ENCODE results near the gene CDC42EP4.

DNA sequence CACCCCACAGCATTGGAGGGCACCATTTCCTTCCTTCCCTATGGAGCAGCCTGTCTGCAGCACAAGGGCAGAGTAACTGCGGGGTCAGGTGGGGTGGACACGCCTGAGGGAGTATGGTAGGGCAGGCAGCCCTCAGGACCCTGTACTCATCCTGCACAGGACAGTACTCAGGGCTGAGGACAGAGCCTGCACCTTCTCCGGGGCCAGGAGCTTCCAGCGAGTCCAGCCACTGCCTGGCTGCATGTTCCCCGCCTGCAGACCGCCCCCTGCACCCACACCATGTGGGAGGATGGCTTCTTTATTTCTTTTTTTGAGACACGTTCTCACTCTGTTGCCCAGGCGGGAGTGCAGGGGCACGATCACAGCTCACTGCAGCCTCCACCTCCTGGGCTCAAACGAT is 47.6 kb upstream of the CDC42EP4 start:
- TF ChIP-seq BACH2 (CRISPR knock-in tag; IDR thresholded peaks at IDR 0.05; ENCODE audit: borderline replicate concordance) (no peak), ARNTL (CRISPR knock-in tag; IDR thresholded peaks at IDR 0.05; ENCODE audit: borderline replicate concordance, low read depth) (no peak), ZFP30 (CRISPR knock-in tag; IDR thresholded peaks at IDR 0.05) (no peak), ZNF8 (CRISPR knock-in tag; IDR thresholded peaks at IDR 0.05) (no peak), ZNF70 (CRISPR knock-in tag; IDR thresholded peaks at IDR 0.05) (no peak), TCF4 (CRISPR knock-in tag; IDR thresholded peaks at IDR 0.05; ENCODE audit: borderline replicate concordance) (no peak), GLIS3 (CRISPR knock-in tag; IDR thresholded peaks at IDR 0.05) (no peak)
- TF ChIP-seq, protein P1, sequence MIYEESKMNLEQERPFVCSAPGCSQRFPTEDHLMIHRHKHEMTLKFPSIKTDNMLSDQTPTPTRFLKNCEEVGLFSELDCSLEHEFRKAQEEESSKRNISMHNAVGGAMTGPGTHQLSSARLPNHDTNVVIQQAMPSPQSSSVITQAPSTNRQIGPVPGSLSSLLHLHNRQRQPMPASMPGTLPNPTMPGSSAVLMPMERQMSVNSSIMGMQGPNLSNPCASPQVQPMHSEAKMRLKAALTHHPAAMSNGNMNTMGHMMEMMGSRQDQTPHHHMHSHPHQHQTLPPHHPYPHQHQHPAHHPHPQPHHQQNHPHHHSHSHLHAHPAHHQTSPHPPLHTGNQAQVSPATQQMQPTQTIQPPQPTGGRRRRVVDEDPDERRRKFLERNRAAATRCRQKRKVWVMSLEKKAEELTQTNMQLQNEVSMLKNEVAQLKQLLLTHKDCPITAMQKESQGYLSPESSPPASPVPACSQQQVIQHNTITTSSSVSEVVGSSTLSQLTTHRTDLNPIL (CRISPR knock-in tag; IDR thresholded peaks at IDR 0.05; ENCODE audit: low read depth) = no peak
- TF ChIP-seq, protein P2, sequence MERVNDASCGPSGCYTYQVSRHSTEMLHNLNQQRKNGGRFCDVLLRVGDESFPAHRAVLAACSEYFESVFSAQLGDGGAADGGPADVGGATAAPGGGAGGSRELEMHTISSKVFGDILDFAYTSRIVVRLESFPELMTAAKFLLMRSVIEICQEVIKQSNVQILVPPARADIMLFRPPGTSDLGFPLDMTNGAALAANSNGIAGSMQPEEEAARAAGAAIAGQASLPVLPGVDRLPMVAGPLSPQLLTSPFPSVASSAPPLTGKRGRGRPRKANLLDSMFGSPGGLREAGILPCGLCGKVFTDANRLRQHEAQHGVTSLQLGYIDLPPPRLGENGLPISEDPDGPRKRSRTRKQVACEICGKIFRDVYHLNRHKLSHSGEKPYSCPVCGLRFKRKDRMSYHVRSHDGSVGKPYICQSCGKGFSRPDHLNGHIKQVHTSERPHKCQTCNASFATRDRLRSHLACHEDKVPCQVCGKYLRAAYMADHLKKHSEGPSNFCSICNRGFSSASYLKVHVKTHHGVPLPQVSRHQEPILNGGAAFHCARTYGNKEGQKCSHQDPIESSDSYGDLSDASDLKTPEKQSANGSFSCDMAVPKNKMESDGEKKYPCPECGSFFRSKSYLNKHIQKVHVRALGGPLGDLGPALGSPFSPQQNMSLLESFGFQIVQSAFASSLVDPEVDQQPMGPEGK (CRISPR knock-in tag; IDR thresholded peaks at IDR 0.05; ENCODE audit: borderline replicate concordance) = no peak

Data from SK-N-SH treated with all-trans-retinoic acid at 6 μM for 48 hours (cell line).